GM19035 (cell line): ENCODE results near the gene MEIOC.
"Not testable (repeated sequence)": the region's sequence is repeated elsewhere in the genome, so short reads cannot be mapped to it uniquely, and the experiment has no call there.

Source experiments
- ATAC-seq: cut with Tn5 transposase; IDR thresholded peaks from one replicate; pipeline ENCODE4 v1.9.1; 2021; ENCODE audit not compliant: unreplicated experiment

MEIOC gene

DNA sequence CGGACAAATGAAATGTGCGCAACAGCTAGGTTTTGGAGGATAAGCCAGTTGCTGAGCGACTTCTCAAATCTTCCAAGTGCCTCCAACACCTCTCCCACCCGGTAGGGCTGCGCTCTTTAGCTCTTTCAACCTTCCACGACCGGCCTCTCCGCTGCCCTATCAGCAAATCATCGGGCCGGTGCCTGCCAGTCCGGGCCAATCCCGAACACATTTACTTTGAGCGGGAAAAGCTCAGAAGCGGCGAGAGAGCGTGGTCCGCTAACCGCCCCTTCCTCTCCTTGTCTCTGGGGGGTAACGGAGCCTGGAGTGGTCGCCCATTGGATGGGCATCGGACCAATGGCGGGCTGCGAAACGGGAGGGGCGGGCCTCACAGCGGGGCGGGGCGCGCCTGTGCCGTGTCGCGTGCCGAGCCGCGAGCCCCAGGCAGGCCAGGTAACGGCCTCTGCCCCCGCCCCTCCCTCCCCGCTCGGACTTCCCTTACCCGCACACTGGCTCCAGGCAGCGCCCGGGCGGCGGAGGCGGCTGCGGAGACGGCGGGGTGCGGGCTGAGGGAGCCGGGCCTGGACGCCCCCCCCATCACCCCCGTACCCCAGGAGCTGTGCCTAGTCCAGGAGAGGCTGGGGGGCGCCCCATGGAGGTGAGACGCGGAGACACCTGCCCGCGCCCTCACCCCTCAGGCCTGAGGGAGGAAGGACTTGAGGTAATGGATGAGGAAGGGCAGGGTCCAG is at the start of gene MEIOC:
TSS of gene MEIOC (plus strand) at position 486 of the 728 bp plus-strand sequence. CDS start at position 632, 146 bp downstream.
- no peak for ATAC-seq

DNA sequence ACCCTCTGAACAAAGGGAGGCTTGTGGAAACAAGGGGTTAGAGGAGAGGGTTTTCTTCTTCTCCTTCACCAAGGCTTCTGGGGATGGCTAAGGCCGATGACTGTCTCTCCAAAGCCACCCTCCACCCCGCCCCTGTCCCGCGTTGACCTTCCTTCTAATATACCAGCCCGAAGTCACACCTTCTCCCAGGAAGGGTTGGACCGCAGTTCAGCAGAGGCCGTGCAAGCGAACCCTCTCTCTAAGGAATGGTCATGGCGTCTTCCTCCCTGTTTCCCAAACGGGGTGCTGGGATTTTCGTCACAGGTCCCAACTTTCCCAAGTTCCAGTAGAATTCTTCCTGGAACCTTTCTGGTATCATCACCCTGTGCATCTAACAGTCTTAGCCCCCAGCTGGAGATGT is 49.6 kb upstream of the MEIOC start:
- ATAC-seq = no peak

GRCh38 chr17:44607836-44608690 is 48.2 kb upstream of the MEIOC start:
- no peak for ATAC-seq

DNA sequence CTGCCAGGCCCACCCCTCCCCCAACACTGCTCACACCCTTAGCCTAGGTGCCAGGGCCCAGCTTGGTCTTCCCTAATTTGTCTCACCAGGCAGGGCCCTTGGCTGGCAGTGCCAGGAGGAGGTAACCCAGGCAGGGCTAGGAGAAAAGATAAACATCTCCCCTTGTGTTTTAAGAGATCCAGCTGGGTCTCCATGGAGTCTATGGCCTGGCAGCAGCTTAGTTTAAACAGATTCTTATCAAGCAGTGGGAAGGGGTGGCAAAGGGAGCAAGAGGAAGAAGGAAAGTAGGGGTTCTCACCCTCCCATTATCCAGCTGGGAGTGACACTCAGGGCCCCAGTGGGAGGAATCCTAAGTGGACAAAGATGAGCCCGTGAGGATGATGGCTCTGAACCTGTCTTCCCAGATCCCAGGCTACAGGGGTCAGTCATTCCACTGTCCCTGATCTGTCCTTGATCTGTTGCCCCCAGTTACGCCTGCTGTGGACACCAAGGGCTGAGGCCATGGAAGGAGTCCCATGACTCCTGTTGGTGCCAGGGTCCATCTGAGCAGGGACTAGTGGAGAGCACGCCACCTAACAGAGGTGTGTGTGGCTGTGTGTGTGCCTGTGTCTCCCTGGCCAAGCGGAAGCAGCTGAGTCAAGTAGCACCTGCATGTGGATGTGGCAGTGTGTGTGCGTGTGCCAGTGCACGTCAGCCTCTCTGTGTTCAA is 47.4 kb upstream of the MEIOC start:
- no peak for ATAC-seq

DNA sequence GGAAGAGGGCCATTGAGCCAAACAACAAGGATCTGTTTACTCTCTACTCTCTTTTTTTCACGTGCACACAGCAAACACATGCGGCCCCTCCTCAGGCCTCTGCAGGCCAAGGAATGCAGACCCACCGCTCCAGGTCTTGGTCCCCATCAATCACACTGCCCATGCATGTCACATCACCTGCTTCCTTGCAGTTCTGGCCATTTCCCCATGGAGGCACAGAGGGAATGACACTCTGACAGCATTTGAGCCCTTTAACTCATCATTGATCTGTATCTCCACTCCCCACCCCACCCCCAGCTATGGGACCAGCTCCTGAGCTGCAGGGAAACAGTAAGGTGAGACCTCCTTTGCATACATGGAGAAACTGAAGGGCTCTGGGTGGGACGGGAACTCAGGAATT is 45.9 kb upstream of the MEIOC start:
- ATAC-seq = no peak

GRCh38 chr17:44610871-44611270 is 45.4 kb upstream of the MEIOC start:
- ATAC-seq = no peak

DNA sequence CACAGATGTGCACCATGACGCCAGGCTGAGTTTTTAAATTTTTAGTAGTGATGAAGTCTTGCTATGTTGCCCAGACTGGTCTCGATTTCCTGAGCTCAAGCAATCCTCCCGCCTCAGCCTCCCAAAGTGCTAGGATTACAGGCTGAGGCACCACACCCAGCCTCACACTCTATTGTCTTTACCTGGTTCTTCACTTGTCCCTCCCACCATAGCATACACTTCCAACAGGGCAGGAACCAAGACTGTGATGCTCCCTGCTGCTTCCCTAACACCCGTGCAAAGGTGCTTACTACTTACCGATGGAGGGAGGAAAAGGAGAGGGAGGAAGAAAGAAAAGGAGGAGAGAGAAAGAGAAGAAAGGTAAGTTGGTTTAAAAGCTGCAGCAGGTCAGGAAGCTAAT is 41.4 kb upstream of the MEIOC start:
- ATAC-seq = no peak

- not testable (repeated sequence) for ATAC-seq
Measured at GRCh38 chr17:44618652-44619051, 37.6 kb upstream of the MEIOC start.

- no peak for ATAC-seq
Measured at GRCh38 chr17:44623070-44623725, 33.1 kb upstream of the MEIOC start.

GRCh38 chr17:44627513-44628242 is 28.6 kb upstream of the MEIOC start:
- no peak for ATAC-seq

GRCh38 chr17:44628243-44629188 is 27.8 kb upstream of the MEIOC start:
- no peak for ATAC-seq

GRCh38 chr17:44629314-44629713 is 27.0 kb upstream of the MEIOC start:
- no peak for ATAC-seq

GRCh38 chr17:44630703-44631102 is 25.6 kb upstream of the MEIOC start:
- no peak for ATAC-seq

- no peak for ATAC-seq
Measured at GRCh38 chr17:44633998-44634397, 22.3 kb upstream of the MEIOC start.

DNA sequence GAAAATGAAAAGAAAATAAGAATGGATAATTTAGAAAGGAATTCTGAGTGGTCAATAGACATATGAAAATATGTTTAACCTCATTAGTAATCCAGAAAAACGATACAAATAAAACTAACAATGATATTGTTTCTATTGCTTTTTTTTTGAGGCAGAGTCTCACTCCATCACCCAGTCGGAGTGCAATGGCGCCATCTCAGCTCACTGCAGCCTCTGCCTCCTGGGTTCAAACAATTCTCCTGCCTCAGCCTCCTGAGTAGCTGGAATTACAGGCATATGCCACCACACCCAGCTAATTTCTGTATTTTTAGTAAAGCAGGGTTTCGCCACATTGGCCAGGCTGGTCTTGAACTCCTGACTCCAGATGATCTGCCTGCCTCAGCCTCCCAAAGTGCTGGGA is 21.9 kb upstream of the MEIOC start:
- ATAC-seq = not testable (repeated sequence)

GRCh38 chr17:44636562-44636961 is 19.7 kb upstream of the MEIOC start:
- no peak for ATAC-seq

- no peak for ATAC-seq
Measured at GRCh38 chr17:44637066-44637465, 19.2 kb upstream of the MEIOC start.

DNA sequence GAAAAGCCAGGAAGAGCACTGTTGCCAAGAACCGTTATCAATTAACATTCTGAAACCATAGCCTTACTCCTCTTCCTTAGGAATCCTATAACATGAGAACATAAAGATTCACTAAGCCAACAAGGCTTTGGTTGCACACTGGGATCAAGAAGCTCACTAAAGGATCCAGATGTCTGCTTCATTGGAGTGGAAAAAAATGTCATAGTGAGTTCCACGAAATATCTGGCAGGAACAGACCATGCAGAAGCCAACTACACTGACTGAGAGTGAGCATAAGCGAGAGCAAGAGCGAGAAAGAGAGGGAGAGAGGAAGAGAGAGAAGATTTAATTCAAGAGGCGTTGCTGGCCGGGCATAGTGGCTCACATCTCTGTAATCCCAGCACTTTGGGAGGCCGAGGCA is 13.4 kb upstream of the MEIOC start:
- no peak for ATAC-seq

DNA sequence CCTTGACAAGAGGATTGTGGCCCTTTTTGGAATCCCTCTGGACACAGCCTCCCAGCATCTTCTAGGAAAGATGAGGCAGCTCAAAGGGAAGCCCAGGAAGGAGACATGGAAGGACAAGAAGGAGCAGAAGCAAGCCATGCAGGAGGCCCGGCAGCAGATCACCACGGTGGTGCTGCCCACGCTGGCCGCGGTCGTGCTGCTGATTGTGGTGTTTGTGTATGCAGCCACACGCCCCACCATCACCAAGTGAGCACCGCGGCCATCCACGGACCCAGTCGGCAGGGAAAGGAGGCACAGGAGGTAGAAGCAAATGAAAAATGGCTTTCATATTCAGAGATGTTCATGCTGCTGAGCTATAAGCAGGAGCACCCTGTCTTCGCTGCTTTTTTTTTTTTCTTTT is 10.9 kb upstream of the MEIOC start:
- no peak for ATAC-seq
